Measurements from ENCODE around the gene NIPSNAP3A. TPM values are rescaled to one million over a fixed set of nuclear protein-coding genes. Genes with fewer than 3 reads are reported as not detected.

Gene NIPSNAP3A
- total and polyA plus RNA-seq, 2 of the 8 experiments (the other 6 are each of a cell fraction or from before 2014, with no cell fraction given), result 9.3 to 9.4 TPM

DNA sequence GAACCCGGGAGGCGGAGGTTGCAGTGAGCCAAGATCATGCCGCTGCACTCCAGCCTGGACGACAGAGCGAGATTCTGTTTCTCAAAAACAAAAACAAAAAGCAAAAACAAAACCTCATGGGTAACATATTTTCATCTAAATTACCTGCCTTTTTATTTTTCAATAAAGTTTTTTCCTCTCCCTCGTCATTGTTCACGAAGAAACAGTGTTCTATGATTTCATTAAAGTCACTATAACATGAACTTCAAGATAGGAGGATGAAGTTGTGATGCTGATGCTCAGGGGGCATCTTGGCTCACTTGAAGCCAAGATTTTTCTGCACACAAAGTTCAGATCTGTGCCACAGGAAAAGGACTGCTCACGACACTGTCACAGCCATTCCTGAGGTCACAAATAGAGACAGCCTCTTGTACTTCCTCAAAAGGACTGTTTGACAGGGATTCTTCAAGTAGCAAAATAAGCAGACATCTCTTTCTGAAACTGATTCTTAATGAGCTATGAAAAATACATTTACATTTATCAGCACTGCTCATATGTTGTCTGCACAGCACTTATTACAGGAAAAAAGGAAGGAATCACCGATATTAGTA, 32.6 kb downstream of the NIPSNAP3A start (continued):
- TF ChIP-seq, protein P1, sequence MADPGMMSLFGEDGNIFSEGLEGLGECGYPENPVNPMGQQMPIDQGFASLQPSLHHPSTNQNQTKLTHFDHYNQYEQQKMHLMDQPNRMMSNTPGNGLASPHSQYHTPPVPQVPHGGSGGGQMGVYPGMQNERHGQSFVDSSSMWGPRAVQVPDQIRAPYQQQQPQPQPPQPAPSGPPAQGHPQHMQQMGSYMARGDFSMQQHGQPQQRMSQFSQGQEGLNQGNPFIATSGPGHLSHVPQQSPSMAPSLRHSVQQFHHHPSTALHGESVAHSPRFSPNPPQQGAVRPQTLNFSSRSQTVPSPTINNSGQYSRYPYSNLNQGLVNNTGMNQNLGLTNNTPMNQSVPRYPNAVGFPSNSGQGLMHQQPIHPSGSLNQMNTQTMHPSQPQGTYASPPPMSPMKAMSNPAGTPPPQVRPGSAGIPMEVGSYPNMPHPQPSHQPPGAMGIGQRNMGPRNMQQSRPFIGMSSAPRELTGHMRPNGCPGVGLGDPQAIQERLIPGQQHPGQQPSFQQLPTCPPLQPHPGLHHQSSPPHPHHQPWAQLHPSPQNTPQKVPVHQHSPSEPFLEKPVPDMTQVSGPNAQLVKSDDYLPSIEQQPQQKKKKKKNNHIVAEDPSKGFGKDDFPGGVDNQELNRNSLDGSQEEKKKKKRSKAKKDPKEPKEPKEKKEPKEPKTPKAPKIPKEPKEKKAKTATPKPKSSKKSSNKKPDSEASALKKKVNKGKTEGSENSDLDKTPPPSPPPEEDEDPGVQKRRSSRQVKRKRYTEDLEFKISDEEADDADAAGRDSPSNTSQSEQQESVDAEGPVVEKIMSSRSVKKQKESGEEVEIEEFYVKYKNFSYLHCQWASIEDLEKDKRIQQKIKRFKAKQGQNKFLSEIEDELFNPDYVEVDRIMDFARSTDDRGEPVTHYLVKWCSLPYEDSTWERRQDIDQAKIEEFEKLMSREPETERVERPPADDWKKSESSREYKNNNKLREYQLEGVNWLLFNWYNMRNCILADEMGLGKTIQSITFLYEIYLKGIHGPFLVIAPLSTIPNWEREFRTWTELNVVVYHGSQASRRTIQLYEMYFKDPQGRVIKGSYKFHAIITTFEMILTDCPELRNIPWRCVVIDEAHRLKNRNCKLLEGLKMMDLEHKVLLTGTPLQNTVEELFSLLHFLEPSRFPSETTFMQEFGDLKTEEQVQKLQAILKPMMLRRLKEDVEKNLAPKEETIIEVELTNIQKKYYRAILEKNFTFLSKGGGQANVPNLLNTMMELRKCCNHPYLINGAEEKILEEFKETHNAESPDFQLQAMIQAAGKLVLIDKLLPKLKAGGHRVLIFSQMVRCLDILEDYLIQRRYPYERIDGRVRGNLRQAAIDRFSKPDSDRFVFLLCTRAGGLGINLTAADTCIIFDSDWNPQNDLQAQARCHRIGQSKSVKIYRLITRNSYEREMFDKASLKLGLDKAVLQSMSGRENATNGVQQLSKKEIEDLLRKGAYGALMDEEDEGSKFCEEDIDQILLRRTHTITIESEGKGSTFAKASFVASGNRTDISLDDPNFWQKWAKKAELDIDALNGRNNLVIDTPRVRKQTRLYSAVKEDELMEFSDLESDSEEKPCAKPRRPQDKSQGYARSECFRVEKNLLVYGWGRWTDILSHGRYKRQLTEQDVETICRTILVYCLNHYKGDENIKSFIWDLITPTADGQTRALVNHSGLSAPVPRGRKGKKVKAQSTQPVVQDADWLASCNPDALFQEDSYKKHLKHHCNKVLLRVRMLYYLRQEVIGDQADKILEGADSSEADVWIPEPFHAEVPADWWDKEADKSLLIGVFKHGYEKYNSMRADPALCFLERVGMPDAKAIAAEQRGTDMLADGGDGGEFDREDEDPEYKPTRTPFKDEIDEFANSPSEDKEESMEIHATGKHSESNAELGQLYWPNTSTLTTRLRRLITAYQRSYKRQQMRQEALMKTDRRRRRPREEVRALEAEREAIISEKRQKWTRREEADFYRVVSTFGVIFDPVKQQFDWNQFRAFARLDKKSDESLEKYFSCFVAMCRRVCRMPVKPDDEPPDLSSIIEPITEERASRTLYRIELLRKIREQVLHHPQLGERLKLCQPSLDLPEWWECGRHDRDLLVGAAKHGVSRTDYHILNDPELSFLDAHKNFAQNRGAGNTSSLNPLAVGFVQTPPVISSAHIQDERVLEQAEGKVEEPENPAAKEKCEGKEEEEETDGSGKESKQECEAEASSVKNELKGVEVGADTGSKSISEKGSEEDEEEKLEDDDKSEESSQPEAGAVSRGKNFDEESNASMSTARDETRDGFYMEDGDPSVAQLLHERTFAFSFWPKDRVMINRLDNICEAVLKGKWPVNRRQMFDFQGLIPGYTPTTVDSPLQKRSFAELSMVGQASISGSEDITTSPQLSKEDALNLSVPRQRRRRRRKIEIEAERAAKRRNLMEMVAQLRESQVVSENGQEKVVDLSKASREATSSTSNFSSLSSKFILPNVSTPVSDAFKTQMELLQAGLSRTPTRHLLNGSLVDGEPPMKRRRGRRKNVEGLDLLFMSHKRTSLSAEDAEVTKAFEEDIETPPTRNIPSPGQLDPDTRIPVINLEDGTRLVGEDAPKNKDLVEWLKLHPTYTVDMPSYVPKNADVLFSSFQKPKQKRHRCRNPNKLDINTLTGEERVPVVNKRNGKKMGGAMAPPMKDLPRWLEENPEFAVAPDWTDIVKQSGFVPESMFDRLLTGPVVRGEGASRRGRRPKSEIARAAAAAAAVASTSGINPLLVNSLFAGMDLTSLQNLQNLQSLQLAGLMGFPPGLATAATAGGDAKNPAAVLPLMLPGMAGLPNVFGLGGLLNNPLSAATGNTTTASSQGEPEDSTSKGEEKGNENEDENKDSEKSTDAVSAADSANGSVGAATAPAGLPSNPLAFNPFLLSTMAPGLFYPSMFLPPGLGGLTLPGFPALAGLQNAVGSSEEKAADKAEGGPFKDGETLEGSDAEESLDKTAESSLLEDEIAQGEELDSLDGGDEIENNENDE (IDR thresholded peaks at IDR 0.05; ENCODE audit: insufficient replicate concordance, low read length), result no peak
- TF ChIP-seq EZH2 (IDR thresholded peaks at IDR 0.05; ENCODE audit: low read depth, low read length, severe bottlenecking) (no peak), POLR2AphosphoS5 (IDR thresholded peaks at IDR 0.05; ENCODE audit: low read depth, low read length) (no peak), TCF12 (IDR thresholded peaks at IDR 0.05; ENCODE audit: low read depth, low read length) (no peak), EGR1 (IDR thresholded peaks at IDR 0.05; ENCODE audit: borderline replicate concordance, low read depth, low read length) (no peak), CHD1 (IDR thresholded peaks at IDR 0.05; ENCODE audit: low read depth, low read length) (no peak)
